Activated naive CD8-positive, alpha-beta T cell (primary cell): Measurements from ENCODE around the gene ITIH4.

ENCODE experiments used
- H3K27ac Mint-ChIP-seq: one replicate; pipeline ENCODE4 v1.8.0; 2021; ENCODE audit warnings: mixed read lengths
- H3K27me3 Mint-ChIP-seq: one replicate; pipeline ENCODE4 v1.8.0; 2021; ENCODE audit warnings: mixed read lengths
- H3K36me3 Mint-ChIP-seq: one replicate; pipeline ENCODE4 v1.8.0; 2021; ENCODE audit warnings: mixed read lengths
- H3K4me1 Mint-ChIP-seq: one replicate; pipeline ENCODE4 v1.8.0; 2021; ENCODE audit warnings: low read depth, mixed read lengths
- H3K4me3 Mint-ChIP-seq: one replicate; pipeline ENCODE4 v1.8.0; 2021; ENCODE audit warnings: mild to moderate bottlenecking, mixed read lengths
- H3K9me3 Mint-ChIP-seq: one replicate; pipeline ENCODE4 v1.8.0; 2021; ENCODE audit warnings: low read depth, mixed read lengths

Gene ITIH4

DNA sequence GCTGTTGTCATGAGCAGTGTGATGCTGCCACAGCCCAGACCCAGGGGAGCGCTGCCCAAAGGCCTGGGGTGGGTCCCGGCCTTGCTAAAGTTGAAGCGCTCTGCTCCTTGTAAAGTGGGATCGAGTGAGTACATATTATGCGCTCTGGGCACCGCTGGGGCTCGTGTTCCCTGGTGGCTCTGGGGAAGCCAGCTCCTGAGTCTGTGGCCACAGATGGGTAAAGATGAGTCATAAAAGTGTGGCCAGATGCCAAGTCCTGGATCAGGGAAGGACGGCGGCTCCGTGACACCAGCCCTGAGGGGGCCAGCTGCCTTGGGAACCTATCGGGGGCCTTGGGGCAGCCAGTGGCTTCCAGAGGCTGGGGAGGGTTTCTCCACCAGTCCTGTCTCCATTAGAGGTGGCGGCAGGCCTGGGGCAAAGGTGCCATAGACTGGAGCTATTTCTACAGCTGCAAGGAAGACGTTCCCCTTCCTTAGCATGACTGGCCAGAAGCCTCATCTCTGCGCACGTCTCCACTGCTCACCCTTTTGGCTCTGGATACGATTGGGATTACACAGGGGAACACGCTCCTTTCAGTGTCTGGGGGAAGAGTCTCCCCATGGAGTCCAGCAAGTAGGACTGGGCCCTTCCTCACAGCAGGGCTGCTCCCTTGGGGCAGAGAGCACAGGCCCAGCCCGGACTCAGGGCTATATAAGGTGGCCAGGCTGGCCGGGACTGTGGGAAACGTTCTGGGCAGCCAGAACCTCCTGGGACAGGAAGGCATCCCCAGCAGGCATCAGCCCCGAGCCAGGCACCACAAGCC, 1.2 kb upstream of the ITIH4 start:
- Mint-ChIP-seq H3K4me1 (no peaks in the 10 kb centered on the region), H3K9me3 (no peaks in the 10 kb centered on the region), H3K27ac (no peak overlapping the region), H3K27me3 (no peaks in the 10 kb centered on the region), H3K36me3 (no peaks in the 10 kb centered on the region), H3K4me3 (no peak overlapping the region)

DNA sequence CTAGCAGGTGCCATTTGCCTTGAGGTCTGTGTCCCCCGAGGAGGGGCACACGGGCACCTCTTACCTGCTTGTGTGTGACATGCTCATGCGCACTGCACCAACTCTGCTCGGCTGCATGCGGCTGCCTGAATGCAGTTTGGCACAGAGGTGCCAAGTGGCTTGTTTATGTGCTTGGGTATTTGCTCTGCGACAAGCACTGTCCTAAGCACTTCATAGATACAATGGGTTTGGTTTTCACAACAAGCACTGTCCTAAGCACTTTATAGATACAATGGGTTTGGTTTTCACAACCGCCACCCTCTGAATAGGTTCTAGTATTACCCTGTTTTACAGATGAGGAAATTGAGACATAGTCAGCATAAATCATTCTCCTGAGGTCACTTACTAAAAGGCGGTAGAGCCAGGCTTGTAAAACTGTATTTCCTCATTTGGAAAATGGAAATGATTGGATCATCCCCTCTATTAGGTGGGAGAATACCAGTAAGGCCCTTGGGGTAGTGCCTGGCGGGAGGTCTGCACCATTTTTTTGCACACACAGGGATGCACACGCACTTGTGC, 487 bp downstream of the ITIH4 start:
- Mint-ChIP-seq H3K4me1 (no peaks in the 10 kb centered on the region), H3K27me3 (no peaks in the 10 kb centered on the region), H3K36me3 (peaks cover 1% of the 10 kb centered on the region), H3K4me3 (no peak overlapping the region), H3K27ac (no peak overlapping the region), H3K9me3 (no peaks in the 10 kb centered on the region)

DNA sequence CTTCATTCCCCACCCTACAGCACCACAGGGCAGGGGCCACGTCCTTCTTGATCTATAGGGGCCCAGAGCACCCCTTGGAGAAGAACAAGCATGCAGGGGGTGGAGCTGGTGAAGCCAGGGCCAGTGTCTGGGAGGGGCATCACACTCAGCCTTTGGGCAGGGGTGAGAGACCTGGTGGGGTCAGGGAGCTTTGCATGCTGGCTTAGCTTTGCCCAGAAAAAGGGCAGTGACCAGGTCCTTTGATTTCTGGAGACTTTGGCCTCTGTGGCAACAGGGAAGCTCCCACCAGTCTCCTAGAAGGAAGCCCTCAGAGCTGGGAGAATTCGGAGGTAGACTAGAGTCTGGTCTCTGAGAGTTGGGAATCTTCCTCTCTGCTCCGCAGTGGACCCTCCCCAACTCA, 990 bp downstream of the ITIH4 start:
- H3K4me1 Mint-ChIP-seq = no peaks in the 10 kb centered on the region
- H3K27me3 Mint-ChIP-seq = no peaks in the 10 kb centered on the region
- no peaks in the 10 kb centered on the region for H3K9me3 Mint-ChIP-seq
- no peak overlapping the region for H3K4me3 Mint-ChIP-seq
- peaks cover 3% of the 10 kb centered on the region for H3K36me3 Mint-ChIP-seq
- H3K27ac Mint-ChIP-seq = no peak overlapping the region

DNA sequence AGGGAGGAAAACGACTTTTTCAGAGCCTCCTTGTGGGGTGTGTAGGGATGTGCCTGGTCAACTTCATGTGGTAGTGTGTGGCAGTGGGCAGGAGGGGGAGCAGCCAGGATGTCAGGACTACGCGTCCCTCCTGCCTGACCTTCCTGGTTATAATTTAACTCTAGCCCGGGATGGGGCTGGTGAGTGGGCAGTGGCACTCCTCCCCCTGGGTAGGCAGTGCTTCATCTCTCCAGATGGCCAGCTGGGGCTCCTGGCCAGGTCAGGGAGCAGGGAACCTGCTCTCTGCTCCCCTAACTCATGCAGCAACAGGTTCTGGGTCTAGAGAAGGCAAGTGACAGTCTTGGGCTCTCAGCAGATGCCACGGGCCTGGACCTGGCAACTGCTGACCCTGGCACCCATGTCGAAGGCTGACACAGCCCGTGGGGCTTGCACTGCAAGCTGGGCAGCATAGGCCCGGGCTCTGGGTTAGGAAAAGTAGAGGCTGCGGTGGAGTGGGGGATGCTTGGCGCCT, 2.6 kb downstream of the ITIH4 start:
- Mint-ChIP-seq H3K4me1 (no peaks in the 10 kb centered on the region), H3K9me3 (no peaks in the 10 kb centered on the region)

DNA sequence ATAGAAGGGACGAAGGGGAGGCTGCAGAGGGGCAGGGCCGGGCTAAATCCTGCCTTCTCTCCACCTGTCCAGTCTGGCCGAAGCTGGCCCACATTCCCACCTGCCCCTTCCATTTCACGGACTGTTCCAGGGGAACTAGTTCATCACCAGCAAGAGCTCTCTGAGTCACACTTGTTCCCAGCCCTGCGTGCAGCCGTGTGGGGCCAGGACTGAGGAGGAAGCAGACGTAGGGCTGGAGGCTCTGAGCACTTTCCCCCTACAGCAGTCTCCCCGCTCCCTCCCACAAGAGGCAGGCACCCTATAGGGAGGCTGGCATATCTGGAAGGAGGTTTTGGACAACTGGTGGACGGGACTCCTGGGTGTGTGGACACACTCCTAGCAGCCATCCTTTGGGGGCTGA, 3.0 kb downstream of the ITIH4 start:
- no peak overlapping the region for H3K27ac Mint-ChIP-seq
- H3K4me3 Mint-ChIP-seq = no peak overlapping the region
- no peaks in the 10 kb centered on the region for H3K4me1 Mint-ChIP-seq

More for the DNA sequence above, 2.6 kb downstream of the ITIH4 start:
- Mint-ChIP-seq H3K27ac (no peak overlapping the region), H3K4me3 (no peak overlapping the region), H3K36me3 (peaks cover 3% of the 10 kb centered on the region), H3K27me3 (no peaks in the 10 kb centered on the region)

DNA sequence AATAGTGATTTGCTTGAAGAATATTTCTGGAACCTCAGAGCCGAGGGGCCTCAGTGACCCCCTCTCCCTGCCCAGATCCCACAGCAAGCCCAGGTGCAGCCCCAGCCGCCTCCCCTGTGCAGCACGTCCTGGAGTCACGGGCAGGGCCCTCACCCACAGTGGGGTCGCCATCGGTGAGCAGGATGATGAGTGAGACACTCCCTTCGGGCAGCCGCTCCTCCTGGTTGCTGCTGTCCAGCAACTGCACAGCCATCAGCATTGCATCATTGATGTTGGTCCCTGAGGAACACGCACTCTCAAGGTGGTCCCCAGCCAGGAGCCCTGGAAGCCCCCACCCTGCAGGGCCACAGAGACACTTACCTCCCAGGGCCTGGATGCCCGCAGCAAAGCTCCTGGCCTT, 6.4 kb downstream of the ITIH4 start:
- peaks cover 3% of the 10 kb centered on the region for H3K36me3 Mint-ChIP-seq

More for the DNA sequence above, 3.0 kb downstream of the ITIH4 start:
- Mint-ChIP-seq H3K36me3 (peaks cover 3% of the 10 kb centered on the region), H3K27me3 (no peaks in the 10 kb centered on the region), H3K9me3 (no peaks in the 10 kb centered on the region)

DNA sequence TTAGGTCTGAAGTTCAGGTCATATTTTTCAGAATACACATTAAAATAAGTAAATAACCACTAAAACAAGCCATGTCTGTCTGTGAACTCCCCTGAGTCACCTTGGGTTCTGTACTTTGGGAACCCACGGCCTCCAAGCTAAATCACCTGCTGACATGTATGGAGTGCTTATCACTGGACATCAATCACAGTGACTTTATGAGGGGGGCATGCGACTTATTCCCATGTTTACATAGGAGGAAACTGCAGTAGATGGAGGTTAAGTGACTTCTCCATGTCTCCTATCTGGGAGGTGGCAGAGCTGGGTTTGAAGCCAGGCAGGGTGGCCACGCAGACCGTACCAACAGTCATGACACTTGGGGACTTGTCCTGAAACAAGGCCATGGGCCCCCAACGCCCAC, 8.1 kb downstream of the ITIH4 start:
- Mint-ChIP-seq H3K4me3 (no peak overlapping the region), H3K36me3 (peaks cover 3% of the 10 kb centered on the region), H3K9me3 (no peaks in the 10 kb centered on the region), H3K27me3 (no peaks in the 10 kb centered on the region), H3K4me1 (no peaks in the 10 kb centered on the region), H3K27ac (no peak overlapping the region)

More for the DNA sequence above, 6.4 kb downstream of the ITIH4 start:
- Mint-ChIP-seq H3K9me3 (no peaks in the 10 kb centered on the region), H3K27ac (no peak overlapping the region), H3K4me3 (no peak overlapping the region), H3K4me1 (no peaks in the 10 kb centered on the region), H3K27me3 (no peaks in the 10 kb centered on the region)

DNA sequence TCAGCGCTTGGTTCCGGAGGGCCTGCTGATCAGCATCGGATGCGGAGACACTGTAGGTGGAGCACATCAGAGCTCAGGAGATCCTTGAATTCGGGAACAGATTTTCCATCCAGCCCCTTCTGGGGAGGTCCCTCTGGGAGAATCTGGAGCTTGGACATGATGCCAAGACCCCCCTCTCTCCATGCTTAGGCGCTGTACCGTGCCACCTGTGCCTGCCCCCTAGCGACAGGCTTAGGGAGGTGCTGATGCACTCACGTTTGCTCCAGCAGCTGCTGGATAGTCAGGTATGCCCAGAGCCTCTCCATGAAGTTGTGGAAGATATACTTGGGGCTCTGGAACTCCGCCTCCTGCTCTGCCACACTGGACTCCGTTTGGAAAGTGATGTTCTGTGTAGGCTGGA, 9.7 kb downstream of the ITIH4 start:
- Mint-ChIP-seq H3K36me3 (peaks cover 3% of the 10 kb centered on the region), H3K9me3 (no peaks in the 10 kb centered on the region), H3K4me1 (no peaks in the 10 kb centered on the region), H3K27me3 (no peaks in the 10 kb centered on the region), H3K4me3 (no peak overlapping the region), H3K27ac (no peak overlapping the region)

DNA sequence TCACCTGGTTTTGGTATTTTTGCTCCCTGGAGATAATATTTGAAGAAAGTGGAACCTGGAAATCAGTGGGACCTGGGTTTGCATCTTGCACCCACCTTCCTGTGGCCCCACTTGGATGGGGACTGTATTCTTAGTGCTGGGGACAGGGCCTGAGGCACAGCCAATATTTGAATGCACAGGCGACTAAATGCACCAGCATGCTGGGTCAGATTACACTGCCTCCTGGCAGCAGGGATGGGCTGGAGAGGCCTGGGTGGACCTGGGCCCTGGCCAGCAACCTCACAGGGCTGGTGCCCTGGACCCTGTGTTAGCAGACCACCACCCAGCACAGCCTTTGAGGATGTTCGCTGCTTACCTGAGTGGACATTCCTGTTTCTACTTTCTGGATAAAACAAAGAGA, 10.5 kb downstream of the ITIH4 start:
- no peaks in the 10 kb centered on the region for H3K4me1 Mint-ChIP-seq
- no peaks in the 10 kb centered on the region for H3K9me3 Mint-ChIP-seq
- no peaks in the 10 kb centered on the region for H3K27me3 Mint-ChIP-seq
- H3K4me3 Mint-ChIP-seq = no peak overlapping the region
- no peak overlapping the region for H3K27ac Mint-ChIP-seq
- H3K36me3 Mint-ChIP-seq = peaks cover 1% of the 10 kb centered on the region

DNA sequence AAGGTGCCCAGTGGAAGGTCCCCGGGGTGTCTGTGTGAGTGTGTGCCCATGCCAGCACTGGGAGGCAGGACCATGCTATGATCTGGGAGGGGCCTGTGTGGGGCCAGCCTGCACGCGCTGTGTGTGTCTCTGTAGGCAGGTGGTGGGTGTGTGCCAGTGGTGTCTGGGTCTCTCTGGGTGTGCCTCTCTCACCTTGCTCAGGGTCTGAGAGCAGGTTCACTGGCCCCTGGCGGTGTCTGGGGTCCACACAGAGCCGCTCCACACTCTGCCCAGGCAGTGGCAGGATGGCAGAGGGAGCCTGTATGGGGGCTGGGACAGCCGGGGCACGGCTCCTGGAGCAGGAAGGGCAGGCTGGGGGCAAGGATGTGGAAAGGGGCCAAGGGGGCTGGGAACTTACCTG, 12.6 kb downstream of the ITIH4 start:
- H3K4me3 Mint-ChIP-seq = no peak overlapping the region
- no peaks in the 10 kb centered on the region for H3K27me3 Mint-ChIP-seq
- no peaks in the 10 kb centered on the region for H3K9me3 Mint-ChIP-seq
- H3K36me3 Mint-ChIP-seq = no peaks in the 10 kb centered on the region
- no peak overlapping the region for H3K27ac Mint-ChIP-seq
- H3K4me1 Mint-ChIP-seq = no peaks in the 10 kb centered on the region

DNA sequence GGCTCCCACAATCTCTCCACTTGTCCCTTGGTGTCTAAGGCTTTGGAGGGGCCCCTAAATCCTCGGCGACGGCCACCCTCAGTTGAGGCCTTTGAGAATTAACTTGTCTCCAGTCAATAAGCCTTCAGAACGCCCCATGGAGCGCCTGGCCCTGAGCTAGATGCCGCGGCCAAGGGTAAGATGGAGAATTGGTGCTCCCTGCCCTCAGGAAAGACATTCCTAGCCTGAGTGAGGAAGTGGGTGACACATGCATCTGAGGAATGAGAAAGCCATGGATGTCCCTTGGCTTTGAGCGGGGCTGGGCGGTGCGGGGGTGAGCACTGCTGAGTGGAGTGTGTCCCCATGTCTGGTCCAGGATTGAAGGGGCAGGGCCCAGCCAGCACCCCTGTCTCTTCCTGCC, 13.3 kb downstream of the ITIH4 start:
- Mint-ChIP-seq H3K27me3 (no peaks in the 10 kb centered on the region), H3K36me3 (no peaks in the 10 kb centered on the region), H3K4me1 (no peaks in the 10 kb centered on the region), H3K4me3 (no peak overlapping the region), H3K27ac (no peak overlapping the region), H3K9me3 (no peaks in the 10 kb centered on the region)

DNA sequence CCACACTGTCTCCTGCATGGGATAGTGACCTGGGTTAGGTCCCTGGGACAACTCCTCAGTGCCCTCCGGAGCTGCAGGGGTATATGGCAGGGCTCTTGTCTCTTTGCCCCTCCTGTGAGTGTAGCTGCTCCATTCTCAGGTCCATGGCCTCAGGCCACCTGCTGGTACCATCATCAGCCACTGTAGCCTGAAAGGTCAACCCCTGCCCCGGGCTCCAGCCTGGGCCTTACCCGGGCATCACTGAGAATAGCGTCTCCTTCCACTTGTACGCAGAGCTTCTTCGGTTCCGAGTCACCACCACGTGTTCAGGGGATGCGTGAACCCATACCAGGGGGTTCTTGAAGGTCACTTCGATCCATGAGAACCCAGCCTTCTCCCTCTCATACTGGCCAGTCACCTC, 13.8 kb downstream of the ITIH4 start:
- Mint-ChIP-seq H3K9me3 (no peaks in the 10 kb centered on the region), H3K36me3 (peaks cover 3% of the 10 kb centered on the region), H3K4me1 (no peaks in the 10 kb centered on the region), H3K27ac (no peak overlapping the region), H3K27me3 (no peaks in the 10 kb centered on the region), H3K4me3 (no peak overlapping the region)

DNA sequence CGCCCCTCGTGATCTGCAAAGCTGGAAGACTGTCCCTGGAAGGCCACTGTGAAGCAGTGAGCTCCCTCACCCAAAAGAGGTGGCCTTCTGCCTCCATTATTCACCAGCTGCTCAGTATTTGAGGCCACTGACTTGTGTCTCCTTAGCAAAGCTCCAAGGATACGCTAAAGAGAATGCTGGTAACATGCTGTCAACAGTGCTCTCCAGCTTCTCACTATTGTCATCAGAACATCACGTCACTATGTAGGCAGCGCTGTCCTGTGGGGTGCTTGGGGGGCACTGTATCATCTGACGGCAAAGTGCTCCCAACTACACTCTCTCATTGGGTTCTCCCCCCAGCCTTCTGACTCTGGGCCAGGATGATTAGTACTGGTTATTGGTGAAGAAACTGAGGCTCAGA, 14.3 kb downstream of the ITIH4 start:
- Mint-ChIP-seq H3K27ac (no peak overlapping the region), H3K27me3 (no peaks in the 10 kb centered on the region), H3K36me3 (peaks cover 3% of the 10 kb centered on the region), H3K9me3 (no peaks in the 10 kb centered on the region), H3K4me3 (no peak overlapping the region), H3K4me1 (no peaks in the 10 kb centered on the region)

DNA sequence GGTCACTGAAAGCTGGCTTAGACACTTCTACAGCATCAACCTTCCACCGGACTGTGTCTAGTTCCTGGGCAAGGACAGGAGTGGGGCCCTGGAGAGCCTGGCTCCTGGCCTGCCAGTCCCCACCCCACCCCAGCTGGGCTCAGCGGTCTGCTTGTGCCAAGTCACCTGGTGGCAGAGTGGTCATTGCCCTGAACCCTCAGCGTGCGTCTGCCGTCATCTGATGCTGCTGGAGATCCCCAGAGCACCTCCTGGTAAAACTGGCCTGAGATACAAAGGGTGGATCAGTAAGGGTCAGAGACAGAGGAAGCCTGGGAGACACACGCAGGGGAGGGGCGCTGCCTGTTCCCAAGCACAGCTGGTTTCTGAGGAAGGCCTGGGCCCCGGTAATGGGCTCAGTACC, 16.7 kb downstream of the ITIH4 start:
- Mint-ChIP-seq H3K9me3 (no peaks in the 10 kb centered on the region), H3K27ac (no peak overlapping the region), H3K27me3 (no peaks in the 10 kb centered on the region), H3K4me1 (peaks cover 8% of the 10 kb centered on the region), H3K36me3 (peaks cover 3% of the 10 kb centered on the region), H3K4me3 (no peak overlapping the region)

DNA sequence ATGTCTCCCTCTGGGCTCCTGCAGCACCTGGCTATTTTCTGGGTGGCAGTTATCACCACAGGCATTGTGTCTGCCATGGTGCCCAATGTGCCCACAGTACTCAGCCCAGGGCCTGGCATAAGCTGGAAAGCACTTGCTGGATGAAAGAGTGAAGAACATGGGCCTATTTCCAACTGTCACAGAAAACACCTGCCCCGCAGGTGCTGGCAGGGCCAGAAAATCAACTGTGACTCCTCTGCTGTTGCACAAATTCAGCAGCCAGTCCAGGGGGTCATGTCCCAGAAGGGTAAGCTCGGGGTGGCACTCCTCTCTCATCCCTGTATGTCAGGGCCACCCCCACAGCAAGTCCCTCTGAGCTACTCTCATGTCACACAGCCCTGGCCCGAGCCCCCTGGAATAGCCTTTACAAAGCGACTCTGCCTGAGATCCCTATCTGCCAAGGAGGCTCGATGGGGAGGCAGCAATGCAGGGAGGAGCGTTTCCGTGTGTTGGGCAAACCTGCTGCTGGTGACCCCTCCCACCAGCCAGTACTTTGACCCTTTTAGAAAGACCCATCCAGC, 18.9 kb downstream of the ITIH4 start:
- Mint-ChIP-seq H3K36me3 (peaks cover 3% of the 10 kb centered on the region), H3K4me3 (no peak overlapping the region), H3K4me1 (peaks cover 8% of the 10 kb centered on the region), H3K9me3 (no peaks in the 10 kb centered on the region), H3K27me3 (no peaks in the 10 kb centered on the region), H3K27ac (no peak overlapping the region)
